Measurements from ENCODE around the gene FBXL13. TPM values are rescaled to one million over a fixed set of nuclear protein-coding genes. Genes with fewer than 3 reads are reported as not detected.
"Not testable (repeated sequence)": the region's sequence is repeated elsewhere in the genome, so short reads cannot be mapped to it uniquely, and the experiment has no call there.

The FBXL13 gene
- polyA plus RNA-seq, 1 experiment, result 0.95 TPM

GRCh38 chr7:102981451-102981850 is 93.1 kb downstream of the FBXL13 start:
- no peak for TF ChIP-seq CTCF (IDR thresholded peaks at IDR 0.05; ENCODE audit: low read depth, low read length)
- POLR2A ChIA-PET, result no interaction called here
- no peaks in the 10 kb centered on the region for H3K9me3 ChIP-seq (ENCODE audit: control insufficient read depth, insufficient read depth, low read length)
- no peak overlapping the region for H3K4me3 ChIP-seq (ENCODE audit: low read depth, low read length)
- DNase-seq (ENCODE audit: low read depth, low spot score), result no peak
- no peak overlapping the region for H3K27ac ChIP-seq (ENCODE audit: low read depth, low read length)
- no peaks in the 10 kb centered on the region for H3K27me3 ChIP-seq (ENCODE audit: control insufficient read depth, insufficient read depth, low read length)
- CTCF ChIA-PET, result no interaction called here

GRCh38 chr7:102979670-102980069 is 94.9 kb downstream of the FBXL13 start:
- POLR2A ChIA-PET, result no interaction called here
- CTCF ChIA-PET, result no interaction called here
- no peak for TF ChIP-seq CTCF (IDR thresholded peaks at IDR 0.05; ENCODE audit: low read depth, low read length)
- no peak for DNase-seq (ENCODE audit: low read depth, low spot score)
- H3K4me3 ChIP-seq (ENCODE audit: low read depth, low read length), result no peak overlapping the region
- H3K27me3 ChIP-seq (ENCODE audit: control insufficient read depth, insufficient read depth, low read length), result no peaks in the 10 kb centered on the region
- H3K9me3 ChIP-seq (ENCODE audit: control insufficient read depth, insufficient read depth, low read length), result no peaks in the 10 kb centered on the region
- no peak overlapping the region for H3K27ac ChIP-seq (ENCODE audit: low read depth, low read length)

GRCh38 chr7:102978284-102978683 is 96.3 kb downstream of the FBXL13 start:
- peaks cover 5% of the 10 kb centered on the region for H3K9me3 ChIP-seq (ENCODE audit: control insufficient read depth, insufficient read depth, low read length)
- no peak for TF ChIP-seq CTCF (IDR thresholded peaks at IDR 0.05; ENCODE audit: low read depth, low read length)
- H3K27ac ChIP-seq (ENCODE audit: low read depth, low read length), result peak overlapping the region; percentile 11
- no peak overlapping the region for H3K4me3 ChIP-seq (ENCODE audit: low read depth, low read length)
- peak; percentile 16 for DNase-seq (ENCODE audit: low read depth, low spot score)
- ChIA-PET POLR2A (no interaction called here), CTCF (no interaction called here)
- no peaks in the 10 kb centered on the region for H3K27me3 ChIP-seq (ENCODE audit: control insufficient read depth, insufficient read depth, low read length)

- CTCF ChIA-PET, result interaction anchor here (0.6 kb wide), 1 partner anchor 38 kb away, joined by 4 read pairs; no protein-coding TSS in a partner anchor
- H3K4me3 ChIP-seq (ENCODE audit: low read depth, low read length); DNase-seq (ENCODE audit: low read depth, low spot score); H3K9me3 ChIP-seq (ENCODE audit: control insufficient read depth, insufficient read depth, low read length); H3K27ac ChIP-seq (ENCODE audit: low read depth, low read length); POLR2A ChIA-PET; H3K27me3 ChIP-seq (ENCODE audit: control insufficient read depth, insufficient read depth, low read length): not testable (repeated sequence)
Observed at GRCh38 chr7:102977586-102977985, 97.0 kb downstream of the FBXL13 start.

- no peak for TF ChIP-seq CTCF (IDR thresholded peaks at IDR 0.05; ENCODE audit: low read depth, low read length)
- ChIA-PET CTCF (no interaction called here), POLR2A (no interaction called here)
Observed at GRCh38 chr7:102976493-102976892, 98.1 kb downstream of the FBXL13 start.

GRCh38 chr7:102975854-102976253 is 98.7 kb downstream of the FBXL13 start:
- Histone ChIP-seq H3K27me3 (ENCODE audit: control insufficient read depth, insufficient read depth, low read length) (no peaks in the 10 kb centered on the region), H3K4me3 (ENCODE audit: low read depth, low read length) (no peak overlapping the region), H3K9me3 (ENCODE audit: control insufficient read depth, insufficient read depth, low read length) (peaks cover 7% of the 10 kb centered on the region), H3K27ac (ENCODE audit: low read depth, low read length) (no peak overlapping the region)
- no peak for TF ChIP-seq CTCF (IDR thresholded peaks at IDR 0.05; ENCODE audit: low read depth, low read length)
- ChIA-PET CTCF (no interaction called here), POLR2A (no interaction called here)
- DNase-seq (ENCODE audit: low read depth, low spot score), result no peak

More at GRCh38 chr7:102976493-102976892, 98.1 kb downstream of the FBXL13 start:
- Histone ChIP-seq H3K9me3 (ENCODE audit: control insufficient read depth, insufficient read depth, low read length) (peaks cover 7% of the 10 kb centered on the region), H3K4me3 (ENCODE audit: low read depth, low read length) (no peak overlapping the region), H3K27ac (ENCODE audit: low read depth, low read length) (no peak overlapping the region), H3K27me3 (ENCODE audit: control insufficient read depth, insufficient read depth, low read length) (no peaks in the 10 kb centered on the region)
- no peak for DNase-seq (ENCODE audit: low read depth, low spot score)

Measured in AG04450 (cell line).